Cerebellar nuclear complex (tissue), 1 donor: Measurements from ENCODE around the gene KRTAP10-6.
"Not testable (repeated sequence)": the region's sequence is repeated elsewhere in the genome, so short reads cannot be mapped to it uniquely, and the experiment has no call there.

Experiments
- DNase-seq, 2 experiments: peaks; one replicate each; lab custom pipeline; 2025; lab: John Stamatoyannopoulos, UW

The KRTAP10-6 gene

GRCh38 chr21:44617071-44617501 lies 24.8 kb upstream of the KRTAP10-6 start:
- no peak for DNase-seq

GRCh38 chr21:44616591-44616926 lies 24.3 kb upstream of the KRTAP10-6 start:
- DNase-seq: no peak

DNA sequence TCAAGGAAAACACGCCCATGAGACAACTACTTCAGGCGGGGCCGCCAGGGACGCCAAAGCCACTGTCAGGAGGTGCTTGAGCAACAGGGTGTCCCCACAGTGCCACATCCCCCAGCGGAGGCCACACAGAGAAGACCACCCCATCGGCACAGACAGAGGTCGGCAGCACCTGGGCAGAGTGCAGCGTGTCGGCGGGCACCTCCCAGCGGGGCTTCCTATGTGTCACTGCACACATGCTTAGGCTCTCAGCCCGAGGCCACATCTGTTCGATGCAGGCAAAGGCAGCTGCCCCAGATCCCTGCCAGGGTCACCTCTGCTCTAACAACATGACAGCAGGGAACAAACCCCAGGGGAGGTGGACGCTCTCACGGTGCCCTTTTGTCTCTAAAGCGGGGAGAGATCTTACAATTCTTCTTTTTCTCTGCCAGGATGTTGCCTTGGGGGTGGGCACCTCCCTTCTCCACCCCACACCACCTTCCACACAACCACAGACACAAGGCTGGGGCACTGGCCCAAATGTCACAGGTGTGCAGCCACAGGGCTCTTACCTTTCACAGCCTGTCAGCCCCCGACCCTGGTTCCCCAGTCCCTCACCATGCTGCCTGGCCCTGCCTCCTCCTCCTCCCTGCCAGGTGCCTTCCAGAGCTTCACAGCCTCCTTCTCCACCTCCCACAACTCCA lies 23.7 kb upstream of the KRTAP10-6 start:
- no peak for DNase-seq

- DNase-seq: no peak
Measured at GRCh38 chr21:44615466-44615865, 23.2 kb upstream of the KRTAP10-6 start.

- no peak for DNase-seq
Measured at GRCh38 chr21:44614961-44615391, 22.7 kb upstream of the KRTAP10-6 start.

DNA sequence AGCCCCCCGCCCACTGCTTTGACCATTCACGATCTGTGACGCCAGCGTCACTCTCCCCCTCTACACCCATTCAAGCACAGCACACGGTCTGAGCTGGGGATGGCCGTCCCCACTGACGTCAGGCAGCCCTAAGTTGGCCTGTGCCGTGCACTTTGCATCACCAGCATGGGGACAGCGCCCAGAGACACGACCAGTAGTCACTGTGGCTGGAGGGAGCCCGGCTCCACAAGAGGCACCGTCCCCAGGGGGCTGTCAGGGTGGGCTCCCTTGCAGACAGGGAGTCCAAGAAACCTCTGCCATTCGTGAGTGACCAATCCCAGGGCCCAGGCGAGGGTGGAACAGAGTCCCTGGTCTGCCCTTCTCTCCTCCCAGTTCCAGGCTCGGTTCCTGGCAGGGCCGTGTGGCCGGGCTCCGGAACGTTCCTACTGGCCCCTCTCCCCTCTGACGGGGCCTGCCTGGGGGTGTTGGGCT lies 21.9 kb upstream of the KRTAP10-6 start:
- DNase-seq: no peak

- DNase-seq: no peak
Measured at GRCh38 chr21:44613386-44614155, 21.3 kb upstream of the KRTAP10-6 start.

DNA sequence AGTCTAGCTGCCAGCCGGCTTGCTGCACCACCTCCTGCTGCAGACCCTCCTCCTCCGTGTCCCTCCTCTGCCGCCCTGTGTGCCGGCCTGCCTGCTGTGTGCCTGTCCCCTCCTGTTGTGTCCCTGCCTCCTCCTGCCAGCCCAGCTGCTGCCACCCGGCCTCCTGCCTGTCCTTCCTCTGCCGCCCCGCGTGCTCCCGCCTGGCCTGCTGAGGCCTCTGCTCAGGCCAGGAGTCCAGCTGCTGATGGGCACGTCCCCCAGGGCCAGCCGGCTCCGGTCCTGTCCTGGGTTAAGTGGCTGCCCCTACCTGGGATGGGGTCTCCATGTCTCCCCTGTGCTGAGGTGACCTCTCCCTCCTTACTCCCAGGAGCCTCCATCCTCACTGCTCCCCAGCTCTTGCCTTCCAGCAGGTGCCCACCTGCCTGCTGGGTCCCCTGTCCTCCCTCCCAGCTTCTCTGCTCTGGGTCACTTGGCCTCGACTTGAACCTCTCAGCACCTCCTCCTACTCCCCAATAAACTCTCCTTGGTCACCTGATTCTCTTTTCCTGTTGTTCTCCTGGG lies 20.4 kb upstream of the KRTAP10-6 start:
- DNase-seq: no peak

DNA sequence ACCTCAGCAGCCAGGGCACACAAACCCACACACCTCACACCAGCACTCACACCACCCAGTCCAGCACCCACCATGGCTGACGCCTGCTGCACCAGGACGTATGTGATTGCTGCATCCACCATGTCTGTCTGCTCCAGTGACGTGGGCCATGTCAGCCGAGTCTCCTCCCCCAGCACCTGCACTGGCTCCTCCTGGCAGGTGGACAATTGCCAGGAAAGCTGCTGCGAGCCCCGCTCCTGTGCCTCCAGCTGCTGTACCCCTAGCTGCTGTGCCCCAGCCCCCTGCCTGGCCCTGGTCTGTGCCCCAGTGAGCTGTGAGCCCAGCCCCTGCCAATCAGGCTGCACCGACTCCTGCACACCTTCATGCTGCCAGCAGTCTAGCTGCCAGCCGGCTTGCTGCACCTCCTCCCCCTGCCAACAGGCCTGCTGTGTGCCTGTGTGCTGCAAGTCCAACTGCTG lies 19.8 kb upstream of the KRTAP10-6 start, which contains the start of gene KRTAP10-8:
Gene KRTAP10-8, plus strand, starts transcription at position 51 of the 458 bp plus-strand sequence. Its CDS starts 22 bp downstream, at position 73.
- no peak for DNase-seq

GRCh38 chr21:44611551-44611950 lies 19.2 kb upstream of the KRTAP10-6 start:
- no peak for DNase-seq

DNA sequence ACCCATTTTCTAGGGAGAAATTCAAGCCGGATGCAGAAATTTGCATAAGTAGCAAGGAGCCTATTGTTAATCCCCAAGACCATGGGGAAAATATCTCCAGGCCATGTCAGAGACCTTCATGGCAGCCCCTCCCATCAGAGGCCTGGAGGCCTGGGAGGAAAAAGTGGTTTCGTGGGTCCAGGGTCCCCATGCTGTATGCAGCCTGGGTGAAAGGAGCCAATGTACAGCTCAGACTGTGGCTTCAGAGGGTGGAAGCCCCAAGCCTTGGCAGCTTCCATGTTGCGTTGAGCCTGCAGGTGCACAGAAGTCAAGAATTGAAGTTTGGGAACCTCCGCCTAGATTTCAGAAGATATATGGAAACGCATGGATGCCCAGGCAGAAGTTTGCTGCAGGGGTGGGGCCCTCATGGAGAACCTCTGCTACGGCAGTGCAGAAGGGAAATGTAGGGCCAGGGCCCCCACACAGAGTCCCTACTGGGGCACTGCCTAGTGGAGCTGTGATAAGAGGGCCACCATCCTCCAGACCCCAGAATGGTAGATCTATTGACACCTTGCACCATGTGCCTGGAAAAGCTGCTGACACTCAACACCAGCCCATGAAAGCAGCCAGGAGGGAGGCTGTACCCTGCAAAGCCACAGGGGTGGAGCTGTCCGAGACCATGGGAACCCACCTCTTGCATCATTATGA lies 18.0 kb upstream of the KRTAP10-6 start:
- not testable (repeated sequence) for DNase-seq

DNA sequence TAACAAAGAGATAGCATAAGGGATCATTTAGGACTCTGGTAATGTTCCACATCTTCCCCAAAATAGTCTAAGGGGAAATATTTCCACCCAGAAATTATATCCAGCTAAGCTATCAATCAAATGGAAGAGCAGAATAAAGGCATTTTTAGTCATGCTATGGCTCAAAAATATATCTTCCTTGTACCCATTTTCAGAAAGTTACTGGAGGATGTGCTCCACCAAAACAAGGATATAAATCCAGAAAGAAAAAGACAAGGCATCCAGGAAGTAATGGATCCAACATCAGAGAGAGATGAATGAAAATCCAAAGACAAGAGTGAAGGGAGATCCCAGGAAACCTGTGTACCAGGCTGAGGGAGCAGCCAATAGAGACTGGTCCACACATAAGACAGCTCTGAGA lies 16.9 kb upstream of the KRTAP10-6 start:
- no peak for DNase-seq

- DNase-seq: no peak
Measured at GRCh38 chr21:44606495-44606894, 14.2 kb upstream of the KRTAP10-6 start.

- no peak for DNase-seq
Measured at GRCh38 chr21:44603911-44604310, 11.6 kb upstream of the KRTAP10-6 start.

GRCh38 chr21:44603109-44603875 lies 11.0 kb upstream of the KRTAP10-6 start:
- DNase-seq: no peak

DNA sequence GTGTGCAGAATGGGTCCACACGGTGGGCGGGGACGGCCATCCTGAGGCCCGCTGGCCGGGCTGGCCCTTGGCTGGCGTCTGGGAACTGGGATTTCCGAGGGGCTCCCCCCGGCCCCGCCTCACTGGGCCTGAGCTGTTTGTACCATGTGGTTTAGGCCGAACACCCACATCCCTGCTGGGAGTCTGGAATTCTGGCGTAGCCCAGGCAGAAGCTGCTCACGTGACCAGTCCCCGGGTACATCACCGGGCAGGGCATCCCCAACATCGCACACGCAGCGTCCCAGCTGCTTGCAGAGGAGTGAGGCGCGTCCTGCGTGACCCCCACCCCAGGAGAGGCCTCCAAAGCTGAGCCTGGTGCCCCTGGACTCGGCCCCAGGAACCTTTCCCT lies 10.2 kb upstream of the KRTAP10-6 start:
- DNase-seq: no peak

DNA sequence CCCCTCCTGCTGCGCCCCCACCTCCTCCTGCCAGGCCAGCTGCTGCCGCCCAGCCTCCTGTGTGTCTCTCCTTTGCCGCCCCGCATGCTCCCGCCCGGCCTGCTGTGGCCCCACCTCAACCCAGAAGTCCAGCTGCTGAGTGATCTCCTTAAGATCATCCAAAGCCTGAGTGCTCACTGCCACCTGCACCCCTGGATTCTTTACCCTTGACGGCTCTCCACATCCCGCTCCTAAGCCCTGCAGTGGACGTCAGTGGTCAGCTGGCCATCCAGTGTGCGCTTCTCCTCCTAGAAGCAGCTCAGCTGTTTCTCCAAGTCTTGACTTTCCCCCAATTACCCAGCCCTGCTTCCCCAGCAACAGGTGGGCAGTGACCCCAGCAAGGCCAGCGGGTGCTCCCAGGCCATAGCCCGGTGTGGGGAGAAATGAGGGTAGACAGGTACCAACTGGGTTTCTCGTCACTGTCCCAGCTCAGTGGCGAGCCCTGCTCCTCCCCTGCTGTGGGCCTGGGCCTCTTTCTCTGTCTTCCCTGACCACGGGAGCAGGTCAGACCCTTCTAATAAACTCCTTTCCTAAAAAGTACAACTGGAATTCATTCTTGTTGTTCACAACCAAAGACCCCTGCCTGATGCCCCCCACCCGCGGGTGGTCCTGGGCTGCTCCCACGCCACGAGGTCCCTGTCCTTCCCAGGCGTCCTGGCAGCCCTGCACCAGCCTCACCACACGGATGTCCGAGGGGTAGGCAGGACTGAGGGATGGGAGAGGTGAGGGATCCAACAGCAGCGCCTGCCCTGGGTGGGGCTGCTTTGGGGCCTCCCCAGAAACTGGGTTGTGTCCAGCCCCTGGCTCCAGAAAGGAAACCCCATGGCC lies 9.5 kb upstream of the KRTAP10-6 start:
- no peak for DNase-seq

- not testable (repeated sequence) for DNase-seq
Measured at GRCh38 chr21:44601091-44601490, 8.8 kb upstream of the KRTAP10-6 start.

DNA sequence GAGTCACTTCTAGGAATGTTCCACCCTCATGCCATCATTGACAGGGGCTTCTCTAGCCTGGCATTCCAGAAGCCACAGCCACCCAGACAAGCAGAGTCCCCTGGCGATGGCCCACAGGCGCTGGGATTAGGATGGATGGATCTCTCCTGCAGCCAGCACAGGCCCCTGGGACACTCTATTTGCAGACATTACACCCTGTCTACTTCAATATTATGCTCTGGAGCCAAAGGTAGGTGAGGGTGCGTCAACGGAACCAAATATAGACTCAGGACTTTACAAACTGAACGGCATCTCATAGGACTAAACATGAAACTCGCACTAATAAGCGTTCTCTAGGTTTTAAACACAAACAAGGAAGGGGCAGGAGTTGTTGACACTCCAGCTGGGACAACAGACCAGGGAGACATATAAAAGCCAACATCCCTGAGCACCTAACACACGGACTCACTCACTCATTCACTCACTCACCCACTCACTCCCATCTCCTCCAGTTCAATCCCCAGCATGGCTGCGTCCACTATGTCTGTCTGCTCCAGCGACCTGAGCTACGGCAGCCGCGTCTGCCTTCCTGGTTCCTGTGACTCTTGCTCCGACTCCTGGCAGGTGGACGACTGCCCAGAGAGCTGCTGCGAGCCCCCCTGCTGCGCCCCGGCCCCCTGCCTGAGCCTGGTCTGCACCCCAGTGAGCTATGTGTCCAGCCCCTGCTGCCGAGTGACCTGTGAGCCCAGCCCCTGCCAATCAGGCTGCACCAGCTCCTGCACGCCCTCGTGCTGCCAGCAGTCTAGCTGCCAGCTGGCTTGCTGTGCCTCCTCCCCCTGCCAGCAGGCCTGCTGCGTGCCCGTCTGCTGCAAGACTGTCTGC lies 8.0 kb upstream of the KRTAP10-6 start, which contains the start of gene KRTAP10-7:
Gene KRTAP10-7, plus strand, starts transcription at position 480 of the 861 bp plus-strand sequence. Its CDS starts 25 bp downstream, at position 505.
- not testable (repeated sequence) for DNase-seq
